GM13977 (cell line): ENCODE data around the gene SLC1A7.

Experiments used
- DNase-seq: peaks from one replicate; pipeline ENCODE4 v3.0.0; 2012; ENCODE audit warnings: low spot score
- CTCF ChIP-seq: IDR thresholded peaks from 2 replicates; pipeline ENCODE4 v1.5.1; 2012; ENCODE audit warnings: mild to moderate bottlenecking, control low read depth; ENCODE audit not compliant: insufficient read depth; ENCODE audit errors: extremely low read depth, missing control alignments
- in situ Hi-C: fragments of 300-500 bp; cut with MboI; formaldehyde crosslinking; loops from one replicate; pipeline ENCODE4 v1.12.0; 2022; ENCODE audit warnings: low sequenced_read_pairs, low pct_unique_long_range_greater_than_20kb, mixed read lengths, inconsistent platforms; ENCODE audit not compliant: unreplicated experiment

The SLC1A7 gene

GRCh38 chr1:53069663-53070327 lies 72.6 kb downstream of the SLC1A7 start:
- TF ChIP-seq CTCF, result no peak
- no peak for DNase-seq
- in situ Hi-C loops, result no loop called here

GRCh38 chr1:53069265-53069662 lies 73.2 kb downstream of the SLC1A7 start:
- no peak for DNase-seq
- in situ Hi-C loops, result no loop called here
- TF ChIP-seq CTCF, result no peak

GRCh38 chr1:53068314-53069099 lies 73.9 kb downstream of the SLC1A7 start:
- TF ChIP-seq CTCF, result no peak
- DNase-seq, result no peak
- in situ Hi-C loops, result no loop called here

GRCh38 chr1:53067886-53068285 lies 74.6 kb downstream of the SLC1A7 start:
- no peak for DNase-seq
- TF ChIP-seq CTCF, result no peak
- in situ Hi-C loops, result no loop called here

GRCh38 chr1:53066891-53067738 lies 75.3 kb downstream of the SLC1A7 start:
- in situ Hi-C loops, result no loop called here
- DNase-seq, result peak; percentile 10
- TF ChIP-seq CTCF, result no peak

GRCh38 chr1:53066488-53066887 lies 76.0 kb downstream of the SLC1A7 start:
- DNase-seq, result peak; percentile 3
- no peak for TF ChIP-seq CTCF
- in situ Hi-C loops, result no loop called here
